Karpas-422 (cell line): ENCODE measurements around the gene MELK. TPM values are rescaled to one million over a fixed set of nuclear protein-coding genes. Genes with fewer than 3 reads are reported as not detected.
A peak's percentile ranks its signal among the peaks of the same experiment; 100 is the strongest.

Source experiments
- DNase-seq: peaks from one replicate; pipeline ENCODE4 v3.0.0-alpha.2; 2015
- H2AFZ ChIP-seq: fragments of 200-600 bp; sonication (generic); 2 replicates; pipeline ENCODE4 v1.6.1; 2014; ENCODE audit warnings: antibody characterized with exemption, low read length, mixed read lengths
- H3K27ac ChIP-seq: fragments of 200-600 bp; sonication (generic); 2 replicates; pipeline ENCODE4 v1.5.1; 2014; ENCODE audit warnings: mild to moderate bottlenecking, low read length, moderate library complexity
- H3K27me3 ChIP-seq: fragments of 200-600 bp; sonication (generic); 2 replicates; pipeline ENCODE4 v1.6.1; 2014; ENCODE audit warnings: low read length, mixed read lengths
- H3K36me3 ChIP-seq: fragments of 200-600 bp; sonication (generic); 2 replicates; pipeline ENCODE4 v1.6.1; 2014; ENCODE audit warnings: low read length, mixed read lengths; ENCODE audit not compliant: insufficient read depth
- H3K4me1 ChIP-seq: fragments of 200-600 bp; sonication (generic); 2 replicates; pipeline ENCODE4 v1.6.1; 2014; ENCODE audit warnings: mild to moderate bottlenecking, low read length, mixed read lengths
- H3K4me2 ChIP-seq: fragments of 200-600 bp; sonication (generic); 2 replicates; pipeline ENCODE4 v1.6.1; 2014; ENCODE audit warnings: low read length, low read depth, mild to moderate bottlenecking; ENCODE audit not compliant: poor library complexity, severe bottlenecking
- H3K4me3 ChIP-seq: fragments of 200-600 bp; sonication (generic); 2 replicates; pipeline ENCODE4 v1.5.1; 2014; ENCODE audit warnings: mild to moderate bottlenecking, antibody characterized with exemption, low read length, mixed read lengths
- H3K79me2 ChIP-seq: fragments of 200-600 bp; sonication (generic); 2 replicates; pipeline ENCODE4 v1.6.1; 2014; ENCODE audit warnings: mild to moderate bottlenecking, low read length, mixed read lengths
- H3K9ac ChIP-seq: fragments of 200-600 bp; sonication (generic); 2 replicates; pipeline ENCODE4 v1.6.0; 2014; ENCODE audit warnings: low read length
- H3K9me2 ChIP-seq: fragments of 200-600 bp; sonication (generic), shearing (Covaris generic); replicated peaks from 2 replicates; pipeline ENCODE4 v1.6.0; 2014; ENCODE audit warnings: mild to moderate bottlenecking, low read length, moderate library complexity; ENCODE audit not compliant: insufficient read depth
- H3K9me3 ChIP-seq: fragments of 300-700, 200-600 bp; sonication (generic); 2 replicates; pipeline ENCODE4 v1.6.1; 2014; ENCODE audit warnings: low read length, mixed read lengths
- H4K20me1 ChIP-seq: fragments of 200-600 bp; sonication (generic); 2 replicates; pipeline ENCODE4 v1.6.1; 2014; ENCODE audit warnings: mild to moderate bottlenecking, antibody characterized with exemption, low read length, low read depth; ENCODE audit not compliant: insufficient read depth
- total RNA-seq: library from RNA; depleted of rRNA; stranded (reverse); fragments of >200 nt; shearing (Covaris generic); gene quantifications from 2 replicates; pipeline ENCODE4 v1.2.3, GENCODE V29; 2014; ENCODE audit warnings: low replicate concordance; rRNA removed

Gene MELK
- total RNA-seq, 1 experiment from 2014 or later: 22.2 TPM

DNA sequence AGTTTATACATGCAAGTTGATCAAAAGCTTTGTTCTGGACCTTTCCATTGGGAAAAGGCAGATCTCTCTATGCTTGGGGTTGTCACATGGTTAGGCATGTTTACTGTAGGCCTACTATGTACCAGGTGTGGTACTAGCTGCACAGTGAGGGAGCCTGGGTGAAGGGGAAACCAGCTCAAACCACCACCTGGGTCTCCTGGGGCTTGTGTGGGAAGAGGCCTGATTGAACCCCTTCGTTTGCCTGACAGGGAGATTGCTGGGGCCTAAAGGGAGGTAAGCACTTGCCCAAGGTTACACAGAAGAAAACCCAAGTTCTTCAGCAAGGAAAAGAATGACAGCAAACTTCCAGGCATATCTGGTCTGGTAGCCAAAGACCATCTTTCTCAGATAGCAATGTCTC is 145.9 kb downstream of the MELK start:
- H3K27me3 ChIP-seq: no peaks in the 10 kb centered on the region
- no peaks in the 10 kb centered on the region for H3K36me3 ChIP-seq
- peak overlapping the region; percentile 55; the same call in 1 of the 2 replicates for H3K27ac ChIP-seq
- no peaks in the 10 kb centered on the region for H3K79me2 ChIP-seq
- H3K4me2 ChIP-seq: peak overlapping the region; percentile 51
- no peaks in the 10 kb centered on the region for H4K20me1 ChIP-seq
- H2AFZ ChIP-seq: peak overlapping the region; percentile 30; the same call in 1 of the 2 replicates
- no peak overlapping the region; the same call in 1 of the 2 replicates for H3K4me3 ChIP-seq
- no peaks in the 10 kb centered on the region for H3K9me3 ChIP-seq
- DNase-seq: peak; percentile 77
- H3K4me1 ChIP-seq: peaks cover 20% of the 10 kb centered on the region
- H3K9me2 ChIP-seq: no peaks in the 10 kb centered on the region
- H3K9ac ChIP-seq: peak overlapping the region; percentile 42

DNA sequence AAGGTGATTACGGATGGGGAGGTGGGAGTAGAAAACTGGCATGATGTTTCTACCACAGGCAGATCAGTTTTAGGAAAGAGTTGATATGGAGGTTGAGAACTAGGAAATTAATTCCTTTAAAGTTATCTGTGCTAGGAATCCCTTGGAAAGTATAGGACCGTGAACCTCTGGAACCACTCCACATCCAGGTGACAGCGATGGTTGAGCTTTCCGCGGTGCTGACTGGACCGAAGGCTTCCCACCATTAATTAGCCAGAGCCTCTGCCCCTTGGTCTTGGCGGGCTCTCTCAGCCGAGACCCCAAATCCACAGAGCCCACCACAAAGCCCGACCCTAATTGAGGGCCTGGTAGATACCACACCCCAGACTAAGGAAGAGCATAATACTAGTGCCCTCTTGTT is 147.3 kb downstream of the MELK start:
- no peaks in the 10 kb centered on the region for H3K79me2 ChIP-seq
- no peaks in the 10 kb centered on the region for H3K9me3 ChIP-seq
- H3K9ac ChIP-seq: no peak overlapping the region
- H3K9me2 ChIP-seq: no peaks in the 10 kb centered on the region
- no peak for DNase-seq
- H3K27ac ChIP-seq: no peak overlapping the region
- H3K27me3 ChIP-seq: no peaks in the 10 kb centered on the region
- no peak overlapping the region for H2AFZ ChIP-seq
- no peak overlapping the region for H3K4me2 ChIP-seq
- no peaks in the 10 kb centered on the region for H4K20me1 ChIP-seq
- no peak overlapping the region for H3K4me3 ChIP-seq
- no peaks in the 10 kb centered on the region for H3K36me3 ChIP-seq
- H3K4me1 ChIP-seq: peaks cover 24% of the 10 kb centered on the region

DNA sequence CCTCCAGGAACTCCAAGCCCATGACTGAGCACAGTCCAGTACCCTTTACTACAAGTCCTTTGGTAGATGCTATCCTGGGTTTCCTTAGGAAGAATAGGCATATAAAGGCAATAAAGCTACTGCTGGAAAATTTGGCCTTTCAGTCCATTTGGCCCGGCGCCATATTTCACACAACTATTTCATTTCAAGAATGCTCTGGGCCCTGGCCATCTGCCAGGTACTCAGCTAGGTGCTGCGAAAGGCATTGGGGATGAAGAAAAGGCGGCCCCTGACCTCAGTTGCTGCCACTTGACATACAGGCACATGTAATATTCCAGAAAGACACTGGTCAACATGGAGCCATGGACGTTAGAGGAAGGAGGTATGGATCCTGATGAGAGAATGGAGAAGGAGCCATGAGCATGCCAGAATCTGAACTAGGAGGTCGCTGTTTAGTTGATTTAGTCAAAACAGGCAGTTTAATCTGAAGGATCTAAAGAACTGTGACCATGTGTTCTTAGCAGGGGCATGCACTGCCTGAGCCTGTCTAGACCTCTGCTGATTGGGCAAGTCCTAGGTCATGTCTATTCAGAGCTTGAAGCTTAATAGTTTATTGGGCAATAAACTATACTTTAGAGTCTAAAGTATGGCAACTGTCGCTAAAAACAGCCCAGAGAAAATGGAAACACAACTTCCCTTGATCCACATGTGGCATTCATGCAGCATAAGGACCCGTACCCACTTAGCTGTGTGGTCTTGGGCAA is 149.3 kb downstream of the MELK start:
- no peaks in the 10 kb centered on the region for H4K20me1 ChIP-seq
- no peak overlapping the region for H3K4me3 ChIP-seq
- H3K27ac ChIP-seq: no peak overlapping the region
- DNase-seq: no peak
- peaks cover 24% of the 10 kb centered on the region for H3K4me1 ChIP-seq
- no peak overlapping the region for H3K9ac ChIP-seq
- H3K79me2 ChIP-seq: no peaks in the 10 kb centered on the region
- H3K4me2 ChIP-seq: no peak overlapping the region
- no peaks in the 10 kb centered on the region for H3K9me2 ChIP-seq
- H3K9me3 ChIP-seq: no peaks in the 10 kb centered on the region
- H3K36me3 ChIP-seq: no peaks in the 10 kb centered on the region
- no peak overlapping the region for H2AFZ ChIP-seq
- H3K27me3 ChIP-seq: no peaks in the 10 kb centered on the region

DNA sequence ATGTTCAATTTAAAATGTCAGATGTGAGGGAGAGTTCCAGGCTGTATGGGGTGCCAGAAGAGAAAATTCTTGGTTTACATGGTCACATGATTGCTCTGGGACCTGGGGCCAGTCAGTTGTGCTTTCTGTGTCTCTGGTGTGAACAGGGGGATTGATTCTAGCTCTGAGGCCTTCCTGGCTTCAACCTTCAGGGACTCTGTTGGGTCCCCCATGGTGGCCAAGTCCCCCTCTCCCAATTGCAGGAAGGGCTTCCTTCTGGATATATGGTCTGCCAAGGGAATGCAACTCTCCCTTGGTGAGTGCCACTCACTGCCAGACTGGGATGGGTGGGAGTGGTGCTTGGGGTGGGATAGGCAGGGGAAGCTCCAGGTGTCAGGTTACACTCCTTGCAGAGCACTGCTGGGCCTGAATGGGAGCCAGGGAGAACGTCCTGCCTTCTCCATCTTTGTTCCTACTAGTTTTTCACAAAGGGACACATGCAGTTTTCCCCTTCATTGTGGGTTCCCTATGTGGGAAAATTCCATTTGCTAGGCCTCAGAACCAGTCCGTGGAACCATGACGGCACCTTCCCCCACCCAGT is 153.2 kb downstream of the MELK start:
- Histone ChIP-seq H3K9me2 (no peaks in the 10 kb centered on the region), H3K4me3 (no peak overlapping the region), H3K27ac (no peak overlapping the region), H4K20me1 (no peaks in the 10 kb centered on the region), H3K36me3 (no peaks in the 10 kb centered on the region), H3K27me3 (no peaks in the 10 kb centered on the region), H2AFZ (no peak overlapping the region), H3K9me3 (no peaks in the 10 kb centered on the region), H3K9ac (no peak overlapping the region), H3K4me1 (peaks cover 22% of the 10 kb centered on the region), H3K79me2 (no peaks in the 10 kb centered on the region), H3K4me2 (no peak overlapping the region)
- DNase-seq: no peak

Other genes starting within 250 kb of the MELK start
- gene RNF38, start 172.6 kb upstream of the MELK start, total RNA-seq: 18.9 and 55.1 TPM in 2 replicates